ENCODE results near the gene TLR7. TPM values are rescaled to one million over a fixed set of nuclear protein-coding genes. Genes with fewer than 3 reads are reported as not detected.

Gene TLR7
- total and polyA plus RNA-seq, 2 of the 4 experiments (the other 2 are of a cell fraction), result not detected

GRCh38 chrX:12921886-12922598, 55.2 kb downstream of the TLR7 start:
- H3K23ac ChIP-seq (ENCODE audit: low read depth, low read length), result no peak overlapping the region
- H3K27me3 ChIP-seq (ENCODE audit: control insufficient read depth, insufficient read depth, low read length), result no peaks in the 10 kb centered on the region
- no peak overlapping the region for H3K56ac ChIP-seq (ENCODE audit: extremely low read depth, insufficient read depth, low read length)
- H4K20me1 ChIP-seq (ENCODE audit: insufficient read depth, low read length), result no peaks in the 10 kb centered on the region
- no peak overlapping the region for H3K9ac ChIP-seq (ENCODE audit: low read depth, low read length)
- WGBS, 2 experiments (ENCODE audit: extremely low coverage in 2 of 2, insufficient read length in 1 of 2), result 33% methylated on average over 3 of the region's 10 CpGs; no CpG with 5 or more reads in 1 of the 2 experiments
- no peaks in the 10 kb centered on the region for H3K4me1 ChIP-seq (ENCODE audit: control insufficient read depth, insufficient read depth, low read length)
- ATAC-seq (ENCODE audit: low read depth) (no peak), DNase-seq (no peak)
- no peaks in the 10 kb centered on the region for H3K36me3 ChIP-seq (ENCODE audit: control insufficient read depth, insufficient read depth, low read length)
- no peak overlapping the region for H2AFZ ChIP-seq (replicated peaks; ENCODE audit: low read length, poor library complexity)
- H4K91ac ChIP-seq (ENCODE audit: insufficient read depth, low read depth, low read length), result no peak overlapping the region
- ChIA-PET POLR2A (ENCODE audit: unreplicated experiment) (no interaction called here), CTCF (no interaction called here)
- H3K9me3 ChIP-seq (ENCODE audit: control insufficient read depth, insufficient read depth, low read length), result no peaks in the 10 kb centered on the region
- no peak overlapping the region for H2AK9ac ChIP-seq (replicated peaks; ENCODE audit: low read depth, low read length, poor library complexity)
- no peak overlapping the region for H3K4me3 ChIP-seq (ENCODE audit: insufficient read depth, low read depth, low read length)
- H2AK5ac ChIP-seq (ENCODE audit: low read depth, low read length), result no peak overlapping the region
- no peak overlapping the region for H2BK120ac ChIP-seq (ENCODE audit: low read depth, low read length)
- no peaks in the 10 kb centered on the region for H3K9me1 ChIP-seq (ENCODE audit: insufficient read depth, low read length)
- in situ Hi-C loops (cut with MboI; ENCODE audit: low sequenced_read_pairs), result no loop called here
- H3K79me1 ChIP-seq (ENCODE audit: low read depth in 1 of 2, low read length in 2 of 2), result no peaks in the 10 kb centered on the region
- no peak overlapping the region for H3K18ac ChIP-seq (ENCODE audit: low read depth, low read length)
- BruUV-seq (replicated peaks), result no TSS peak
- H2BK20ac ChIP-seq (ENCODE audit: low read depth, low read length), result no peak overlapping the region
- dilution Hi-C loops (cut with HindIII; ENCODE audit: low sequenced_read_pairs, unreplicated experiment), result no loop called here
- no peak overlapping the region for H3K4ac ChIP-seq (ENCODE audit: low read depth, low read length)
- no peak for TF ChIP-seq POLR2A (IDR thresholded peaks at IDR 0.05; ENCODE audit: low read depth, low read length)
- no peak for TF ChIP-seq RCOR1 (IDR thresholded peaks at IDR 0.05; ENCODE audit: insufficient replicate concordance, low read length)
- TF ChIP-seq SMC3 (IDR thresholded peaks at IDR 0.05; ENCODE audit: low read depth, low read length), result no peak
- TF ChIP-seq MAZ (IDR thresholded peaks at IDR 0.05; ENCODE audit: borderline replicate concordance, low read depth, low read length), result no peak
- TF ChIP-seq CHD1 (IDR thresholded peaks at IDR 0.05; ENCODE audit: low read depth, low read length), result no peak
- TF ChIP-seq CEBPB (IDR thresholded peaks at IDR 0.05; ENCODE audit: low read depth, low read length), result no peak
- no peak for TF ChIP-seq RFX5 (IDR thresholded peaks at IDR 0.05; ENCODE audit: low read depth, low read length)
- no peak for TF ChIP-seq ELK1 (IDR thresholded peaks at IDR 0.05; ENCODE audit: borderline replicate concordance, low read depth, low read length)
- TF ChIP-seq CTCF (conservative IDR thresholded peaks at IDR 0.05; ENCODE audit: low read depth, low read length), result no peak
- no peak for TF ChIP-seq USF2 (IDR thresholded peaks at IDR 0.05; ENCODE audit: low read depth, low read length)
- no peak for TF ChIP-seq FOS (IDR thresholded peaks at IDR 0.05; ENCODE audit: low read depth, low read length)
- no peak for TF ChIP-seq RAD21 (IDR thresholded peaks at IDR 0.05; ENCODE audit: low read length)
- H4K8ac ChIP-seq (ENCODE audit: low read depth in 2 of 2, low read length in 2 of 2), result no peak overlapping the region
- H4K5ac ChIP-seq (ENCODE audit: low read depth, low read length), result no peak overlapping the region
- no peak overlapping the region for H3K14ac ChIP-seq (replicated peaks; ENCODE audit: low read depth, low read length)
- H2BK15ac ChIP-seq (ENCODE audit: low read depth, low read length), result no peak overlapping the region
- no peak overlapping the region for H3K4me2 ChIP-seq (ENCODE audit: low read depth, low read length)
- intact Hi-C loops (cut with micrococcal nuclease), result no loop called here
- H2BK5ac ChIP-seq (ENCODE audit: low read depth, low read length, poor library complexity, severe bottlenecking), result no peak overlapping the region
- no peak overlapping the region for H3K27ac ChIP-seq (ENCODE audit: insufficient read depth, low read length)
